Measurements from ENCODE around the gene TNPO1.

The TNPO1 gene

DNA sequence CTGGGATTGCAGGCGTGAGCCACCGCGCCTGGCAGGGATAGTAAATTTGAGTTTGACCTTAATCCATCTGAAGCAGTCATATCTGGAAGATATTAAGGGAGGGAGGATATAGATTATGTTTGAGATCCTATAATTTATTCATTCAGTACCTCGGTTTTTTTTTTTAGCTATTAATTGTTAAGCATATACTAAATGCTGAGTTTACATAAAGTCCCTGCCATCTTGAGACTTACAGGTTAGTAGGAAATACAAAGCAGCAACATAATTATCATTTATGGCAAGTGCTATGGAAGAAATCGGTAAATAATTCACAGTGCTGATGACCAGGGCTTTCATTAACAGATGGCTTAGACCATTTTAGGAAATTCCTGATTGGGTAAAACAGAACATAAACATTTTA is 72.9 kb downstream of the TNPO1 start:
- Histone ChIP-seq H2BK120ac (ENCODE audit: low read depth, low read length) (no peak overlapping the region), H2BK12ac (ENCODE audit: low read length) (no peak overlapping the region), H2AK5ac (ENCODE audit: low read depth, low read length) (no peak overlapping the region), H3K27me3 (ENCODE audit: control insufficient read depth in 3 of 3, insufficient read depth in 3 of 3, low read depth in 1 of 3, low read length in 3 of 3) (no peaks in the 10 kb centered on the region), H4K8ac (ENCODE audit: low read depth, low read length) (no peak overlapping the region), H4K91ac (ENCODE audit: low read depth, low read length, poor library complexity) (no peak overlapping the region), H3K36me3 (replicated peaks in 1 of 2; ENCODE audit: control insufficient read depth in 2 of 2, insufficient read depth in 2 of 2, low read length in 2 of 2) (peaks cover 27 to 100% of the 10 kb centered on the region in 2 donors), H3K14ac (ENCODE audit: low read length) (no peak overlapping the region), H3K18ac (ENCODE audit: low read length) (no peak overlapping the region), H3K9ac (ENCODE audit: low read depth, low read length, poor library complexity) (no peak overlapping the region), H3K9me3 (replicated peaks in 1 of 2; ENCODE audit: control insufficient read depth in 2 of 2, insufficient read depth in 1 of 2, low read depth in 1 of 2, low read length in 2 of 2) (no peaks in the 10 kb centered on the region), H3K4ac (ENCODE audit: low read length) (no peak overlapping the region), H3K4me2 (ENCODE audit: insufficient read depth, low read length, poor library complexity, severe bottlenecking) (no peak overlapping the region), H3K23ac (ENCODE audit: low read depth, low read length, poor library complexity) (no peak overlapping the region), H3K27ac (replicated peaks; ENCODE audit: low read length) (no peak overlapping the region), H3K79me1 (ENCODE audit: low read depth, low read length) (peaks cover 3% of the 10 kb centered on the region), H3K4me3 (ENCODE audit: low read length in 2 of 2) (no peak overlapping the region), H3K4me1 (ENCODE audit: control insufficient read depth in 2 of 2, insufficient read depth in 1 of 2, low read depth in 1 of 2, low read length in 2 of 2) (no peaks in the 10 kb centered on the region), H2BK15ac (ENCODE audit: low read length) (no peak overlapping the region), H2AFZ (ENCODE audit: low read length) (no peak overlapping the region), H2BK5ac (ENCODE audit: low read length) (no peak overlapping the region)
- no peak for DNase-seq (ENCODE audit: low spot score)
- WGBS, 2 donors (ENCODE audit: extremely low coverage in 2 of 2, insufficient read length in 2 of 2, insufficient replicate concordance in 1 of 2) = no CpG with 5 or more reads among the region's 5 CpGs

GRCh38 chr5:72892846-72893245 is 76.4 kb downstream of the TNPO1 start:
- no peak overlapping the region for H3K4me3 ChIP-seq (ENCODE audit: low read length in 2 of 2)
- H4K8ac ChIP-seq (ENCODE audit: low read depth, low read length) = no peak overlapping the region
- no peaks in the 10 kb centered on the region for H3K79me1 ChIP-seq (ENCODE audit: low read depth, low read length)
- no peak overlapping the region for H3K18ac ChIP-seq (ENCODE audit: low read length)
- H3K9me3 ChIP-seq (replicated peaks in 1 of 2; ENCODE audit: control insufficient read depth in 2 of 2, insufficient read depth in 1 of 2, low read depth in 1 of 2, low read length in 2 of 2) = no peaks in the 10 kb centered on the region
- no peaks in the 10 kb centered on the region for H3K27me3 ChIP-seq (ENCODE audit: control insufficient read depth in 3 of 3, insufficient read depth in 3 of 3, low read depth in 1 of 3, low read length in 3 of 3)
- no peak for DNase-seq (ENCODE audit: low spot score)
- no peak overlapping the region for H3K4me2 ChIP-seq (ENCODE audit: insufficient read depth, low read length, poor library complexity, severe bottlenecking)
- no peak overlapping the region for H3K27ac ChIP-seq (replicated peaks; ENCODE audit: low read length)
- peaks cover 25 to 100% of the 10 kb centered on the region in 2 donors for H3K36me3 ChIP-seq (replicated peaks in 1 of 2; ENCODE audit: control insufficient read depth in 2 of 2, insufficient read depth in 2 of 2, low read length in 2 of 2)
- no peak overlapping the region for H3K9ac ChIP-seq (ENCODE audit: low read depth, low read length, poor library complexity)
- H2BK15ac ChIP-seq (ENCODE audit: low read length) = no peak overlapping the region
- WGBS, 2 donors (ENCODE audit: extremely low coverage in 2 of 2, insufficient read length in 2 of 2, insufficient replicate concordance in 1 of 2) = no CpG with 5 or more reads among the region's 4 CpGs
- no peak overlapping the region for H2AFZ ChIP-seq (ENCODE audit: low read length)
- H3K14ac ChIP-seq (ENCODE audit: low read length) = no peak overlapping the region
- no peak overlapping the region for H3K4ac ChIP-seq (ENCODE audit: low read length)
- no peak overlapping the region for H2BK12ac ChIP-seq (ENCODE audit: low read length)
- H4K91ac ChIP-seq (ENCODE audit: low read depth, low read length, poor library complexity) = no peak overlapping the region
- no peak overlapping the region for H2BK120ac ChIP-seq (ENCODE audit: low read depth, low read length)
- H3K4me1 ChIP-seq (ENCODE audit: control insufficient read depth in 2 of 2, insufficient read depth in 1 of 2, low read depth in 1 of 2, low read length in 2 of 2) = no peaks in the 10 kb centered on the region
- H2BK5ac ChIP-seq (ENCODE audit: low read length) = no peak overlapping the region
- H2AK5ac ChIP-seq (ENCODE audit: low read depth, low read length) = no peak overlapping the region
- no peak overlapping the region for H3K23ac ChIP-seq (ENCODE audit: low read depth, low read length, poor library complexity)

GRCh38 chr5:72895758-72896157 is 79.3 kb downstream of the TNPO1 start:
- Histone ChIP-seq H4K91ac (ENCODE audit: low read depth, low read length, poor library complexity) (no peak overlapping the region), H3K27me3 (ENCODE audit: control insufficient read depth in 3 of 3, insufficient read depth in 3 of 3, low read depth in 1 of 3, low read length in 3 of 3) (no peaks in the 10 kb centered on the region), H3K14ac (ENCODE audit: low read length) (no peak overlapping the region), H2BK5ac (ENCODE audit: low read length) (no peak overlapping the region), H3K4me2 (ENCODE audit: insufficient read depth, low read length, poor library complexity, severe bottlenecking) (no peak overlapping the region), H2BK15ac (ENCODE audit: low read length) (no peak overlapping the region), H3K36me3 (replicated peaks in 1 of 2; ENCODE audit: control insufficient read depth in 2 of 2, insufficient read depth in 2 of 2, low read length in 2 of 2) (peaks cover 19 to 100% of the 10 kb centered on the region in 2 donors), H3K27ac (replicated peaks; ENCODE audit: low read length) (no peak overlapping the region), H4K8ac (ENCODE audit: low read depth, low read length) (no peak overlapping the region), H3K4me1 (ENCODE audit: control insufficient read depth in 2 of 2, insufficient read depth in 1 of 2, low read depth in 1 of 2, low read length in 2 of 2) (no peaks in the 10 kb centered on the region), H2AFZ (ENCODE audit: low read length) (no peak overlapping the region), H2BK120ac (ENCODE audit: low read depth, low read length) (no peak overlapping the region), H3K4ac (ENCODE audit: low read length) (no peak overlapping the region), H3K4me3 (ENCODE audit: low read length in 2 of 2) (no peak overlapping the region), H3K18ac (ENCODE audit: low read length) (no peak overlapping the region), H2AK5ac (ENCODE audit: low read depth, low read length) (no peak overlapping the region), H3K79me1 (ENCODE audit: low read depth, low read length) (no peaks in the 10 kb centered on the region), H2BK12ac (ENCODE audit: low read length) (no peak overlapping the region), H3K9me3 (replicated peaks in 1 of 2; ENCODE audit: control insufficient read depth in 2 of 2, insufficient read depth in 1 of 2, low read depth in 1 of 2, low read length in 2 of 2) (no peaks in the 10 kb centered on the region), H3K23ac (ENCODE audit: low read depth, low read length, poor library complexity) (no peak overlapping the region), H3K9ac (ENCODE audit: low read depth, low read length, poor library complexity) (no peak overlapping the region)
- no peak for DNase-seq (ENCODE audit: low spot score)
- WGBS, 2 donors (ENCODE audit: extremely low coverage in 2 of 2, insufficient read length in 2 of 2, insufficient replicate concordance in 1 of 2) = no CpG with 5 or more reads among the region's 2 CpGs

- Histone ChIP-seq H3K36me3 (replicated peaks in 1 of 2; ENCODE audit: control insufficient read depth in 2 of 2, insufficient read depth in 2 of 2, low read length in 2 of 2) (peaks cover 15 to 99% of the 10 kb centered on the region in 2 donors), H3K4me3 (ENCODE audit: low read length in 2 of 2) (no peak overlapping the region), H3K4me2 (ENCODE audit: insufficient read depth, low read length, poor library complexity, severe bottlenecking) (no peak overlapping the region), H3K27ac (replicated peaks; ENCODE audit: low read length) (no peak overlapping the region), H3K9ac (ENCODE audit: low read depth, low read length, poor library complexity) (no peak overlapping the region), H3K18ac (ENCODE audit: low read length) (no peak overlapping the region), H2AK5ac (ENCODE audit: low read depth, low read length) (no peak overlapping the region), H4K8ac (ENCODE audit: low read depth, low read length) (no peak overlapping the region), H3K14ac (ENCODE audit: low read length) (no peak overlapping the region), H2BK5ac (ENCODE audit: low read length) (no peak overlapping the region), H3K4ac (ENCODE audit: low read length) (no peak overlapping the region), H2BK120ac (ENCODE audit: low read depth, low read length) (no peak overlapping the region), H3K27me3 (ENCODE audit: control insufficient read depth in 3 of 3, insufficient read depth in 3 of 3, low read depth in 1 of 3, low read length in 3 of 3) (no peaks in the 10 kb centered on the region), H3K23ac (ENCODE audit: low read depth, low read length, poor library complexity) (no peak overlapping the region), H3K79me1 (ENCODE audit: low read depth, low read length) (no peaks in the 10 kb centered on the region), H3K4me1 (ENCODE audit: control insufficient read depth in 2 of 2, insufficient read depth in 1 of 2, low read depth in 1 of 2, low read length in 2 of 2) (no peaks in the 10 kb centered on the region), H2BK12ac (ENCODE audit: low read length) (no peak overlapping the region), H4K91ac (ENCODE audit: low read depth, low read length, poor library complexity) (no peak overlapping the region), H2AFZ (ENCODE audit: low read length) (no peak overlapping the region), H3K9me3 (replicated peaks in 1 of 2; ENCODE audit: control insufficient read depth in 2 of 2, insufficient read depth in 1 of 2, low read depth in 1 of 2, low read length in 2 of 2) (peaks cover 0 to 4% of the 10 kb centered on the region in 2 donors), H2BK15ac (ENCODE audit: low read length) (no peak overlapping the region)
- DNase-seq (ENCODE audit: low spot score) = no peak
These were observed 90.3 kb downstream of the TNPO1 start for GRCh38 chr5:72906806-72907205.

Data from neuronal stem cell (in vitro differentiated cells).